Natural killer cell (primary cell): Measurements from ENCODE around the gene MYO1G. TPM values are rescaled to one million over a fixed set of nuclear protein-coding genes. Genes with fewer than 3 reads are reported as not detected.

Experiments
- ATAC-seq, 3 donors: fragments of 150-1000 bp in 2 of 3; fragments of 200-7000 bp in 1 of 3; cut with Tn5 transposase; 1 replicate in 1 of 3; 2 replicates in 2 of 3; pipeline ENCODE4 v1.10.0; 2021; ENCODE audit warnings: mild to moderate bottlenecking in 2 of 3, moderate library complexity in 2 of 3
- DNase-seq, 2 donors: peaks; one replicate each; pipeline versions ENCODE4 v3.0.0 to v3.0.0-alpha.2; 2013 to 2021; ENCODE audit warnings: mixed read lengths in 1 of 2
- H3K27ac ChIP-seq: one replicate; pipeline ENCODE4 v1.5.1; 2013; ENCODE audit warnings: mild to moderate bottlenecking, low read length
- H3K27me3 ChIP-seq: one replicate; pipeline ENCODE4 v1.6.1; 2013; ENCODE audit warnings: low read length; ENCODE audit not compliant: control insufficient read depth, insufficient read depth
- H3K36me3 ChIP-seq: one replicate; pipeline ENCODE4 v1.6.1; 2013; ENCODE audit warnings: low read length; ENCODE audit not compliant: control insufficient read depth, insufficient read depth
- H3K4me1 ChIP-seq: one replicate; pipeline ENCODE4 v1.6.1; 2013; ENCODE audit warnings: low read length; ENCODE audit not compliant: control insufficient read depth, insufficient read depth
- H3K4me3 ChIP-seq: one replicate; pipeline ENCODE4 v1.5.1; 2013; ENCODE audit warnings: low read length
- H3K9me3 ChIP-seq: one replicate; pipeline ENCODE4 v1.6.1; 2013; ENCODE audit warnings: low read length; ENCODE audit not compliant: control insufficient read depth, insufficient read depth
- H3K27ac Mint-ChIP-seq, 2 donors: one replicate each; pipeline ENCODE4 v1.8.0; 2022; ENCODE audit warnings: mild to moderate bottlenecking in 2 of 2, mixed read lengths in 2 of 2, moderate library complexity in 1 of 2
- H3K27me3 Mint-ChIP-seq, 2 donors: one replicate each; pipeline ENCODE4 v1.8.0; 2022; ENCODE audit warnings: low read depth in 2 of 2, mixed read lengths in 2 of 2
- H3K36me3 Mint-ChIP-seq: one replicate; pipeline ENCODE4 v1.8.0; 2022; ENCODE audit warnings: mixed read lengths
- H3K4me1 Mint-ChIP-seq, 2 donors: one replicate each; pipeline ENCODE4 v1.8.0; 2022; ENCODE audit warnings: mixed read lengths in 2 of 2
- H3K4me3 Mint-ChIP-seq: one replicate; pipeline ENCODE4 v1.8.0; 2022; ENCODE audit warnings: mild to moderate bottlenecking, moderate library complexity, mixed read lengths
- H3K9me3 Mint-ChIP-seq, 2 donors: one replicate each; pipeline ENCODE4 v1.8.0; 2022; ENCODE audit warnings: mixed read lengths in 2 of 2
- CTCF ChIP-seq: fragments of 200-600 bp; IDR thresholded peaks from one replicate; pipeline ENCODE4 v1.8.0; 2022; ENCODE audit warnings: antibody characterized with exemption
- WGBS: methylation state at CpG from one replicate; pipeline ENCODE4 v1.1.7; 2013; ENCODE audit warnings: missing lambda C conversion rate; ENCODE audit not compliant: insufficient coverage; 5-methylcytosine and 5-hydroxymethylcytosine counted together
- intact Hi-C: fragments of 100-400 bp; cut with micrococcal nuclease; formaldehyde crosslinking; loops from one replicate; pipeline ENCODE4 v1.14.2; 2022
- total RNA-seq, 4 donors: library from RNA; stranded (reverse); fragments of 120-200 nt in 1 of 4; gene quantifications; one replicate each; pipeline versions ENCODE4 v1.2.3 to v1.2.4, GENCODE V29; 2013 to 2022

MYO1G gene
- total RNA-seq: 100 to 1,000 TPM; 371 to 470 (median 429) TPM
- 191 TPM for total RNA-seq (2013)

GRCh38 chr7:44978511-44979366 lies at the start of gene MYO1G:
TSS of gene MYO1G (minus strand) at chr7:44979015. CDS start at chr7:44978961, 54 bp downstream.
- TF ChIP-seq CTCF: no peak
- under 1% methylated on average over 22 of the region's 24 CpGs for WGBS
- Mint-ChIP-seq H3K9me3 (no peaks in the 10 kb centered on the region), H3K4me3 (peak within 1 kb of the TSS; percentile 97), H3K36me3 (no peaks in the 10 kb centered on the region), H3K27ac (peak within 1 kb of the TSS; percentile 95 to 99), H3K27me3 (no peaks in the 10 kb centered on the region), H3K4me1 (peaks cover 52 to 67% of the 10 kb centered on the region in 2 donors)
- H3K27me3 ChIP-seq: no peaks in the 10 kb centered on the region
- peak within 1 kb of the TSS; percentile 93 for H3K4me3 ChIP-seq
- intact Hi-C loops: loop anchor here (2.0 to 5.0 kb wide), 4 partner anchors 22 to 346 kb away; partner anchors contain the start of genes CCM2 and H2AZ2
- peak within 1 kb of the TSS; percentile 96 for H3K27ac ChIP-seq
- no peaks in the 10 kb centered on the region for H3K9me3 ChIP-seq
- peak; percentile 74 to 95 for DNase-seq
- peaks cover 53% of the 10 kb centered on the region for H3K36me3 ChIP-seq
- ATAC-seq: peak; percentile 73 to 89 (median 86)
- peaks cover 79% of the 10 kb centered on the region for H3K4me1 ChIP-seq

- 6% methylated on average over 17 of the region's 17 CpGs for WGBS
- Mint-ChIP-seq H3K27ac (peak overlapping the region; percentile 83 to 97), H3K36me3 (no peaks in the 10 kb centered on the region), H3K27me3 (no peaks in the 10 kb centered on the region), H3K4me3 (peak overlapping the region; percentile 90), H3K4me1 (peaks cover 72 to 80% of the 10 kb centered on the region in 2 donors), H3K9me3 (no peaks in the 10 kb centered on the region)
- H3K27ac ChIP-seq: peak overlapping the region; percentile 78
- TF ChIP-seq CTCF: no peak
- intact Hi-C loops: loop anchor here (5.0 to 10.0 kb wide), 3 partner anchors 46 to 184 kb away; partner anchors contain the start of gene H2AZ2
- no peaks in the 10 kb centered on the region for H3K9me3 ChIP-seq
- peaks cover 66% of the 10 kb centered on the region for H3K4me1 ChIP-seq
- peak overlapping the region; percentile 88 for H3K4me3 ChIP-seq
- H3K27me3 ChIP-seq: no peaks in the 10 kb centered on the region
- DNase-seq: peak in 1 of 2 donors; percentile 34
- peak in 2 of 3 donors; percentile 43 to 48 for ATAC-seq
- peaks cover 7% of the 10 kb centered on the region for H3K36me3 ChIP-seq
Measured at GRCh38 chr7:45028138-45028919, 49.5 kb upstream of the MYO1G start.

GRCh38 chr7:45027774-45028114 lies 48.9 kb upstream of the MYO1G start:
- DNase-seq (no peak), ATAC-seq (peak; percentile 10 to 23 (median 13))
- peaks cover 60% of the 10 kb centered on the region for H3K4me1 ChIP-seq
- Mint-ChIP-seq H3K4me3 (peak overlapping the region; percentile 90), H3K9me3 (no peaks in the 10 kb centered on the region), H3K4me1 (peaks cover 68 to 74% of the 10 kb centered on the region in 2 donors), H3K27me3 (no peaks in the 10 kb centered on the region), H3K27ac (peak overlapping the region; percentile 83 to 97), H3K36me3 (no peaks in the 10 kb centered on the region)
- peak overlapping the region; percentile 88 for H3K4me3 ChIP-seq
- intact Hi-C loops: loop anchor here (2.0 to 10.0 kb wide), 6 partner anchors 27 to 183 kb away; partner anchors contain the start of genes CCM2, H2AZ2 and MYO1G
- no peak for TF ChIP-seq CTCF
- peaks cover 7% of the 10 kb centered on the region for H3K36me3 ChIP-seq
- 0% methylated on average over 4 of the region's 4 CpGs for WGBS
- no peaks in the 10 kb centered on the region for H3K9me3 ChIP-seq
- peak overlapping the region; percentile 78 for H3K27ac ChIP-seq
- no peaks in the 10 kb centered on the region for H3K27me3 ChIP-seq
